Pancreas (tissue), 10 donors: ENCODE results near the gene FASLG. TPM values are rescaled to one million over a fixed set of nuclear protein-coding genes. Genes with fewer than 3 reads are reported as not detected.
A peak's percentile ranks its signal among the peaks of the same experiment; 100 is the strongest.

Source experiments
- ATAC-seq, 4 donors: fragments of 200-7000 bp; cut with Tn5 transposase; one replicate each; pipeline versions ENCODE4 v1.8.0 to v1.9.1; 2020; ENCODE audit warnings: mild to moderate bottlenecking in 4 of 4, moderate library complexity in 4 of 4
- DNase-seq, 6 donors: peaks; one replicate each; pipeline ENCODE4 v3.0.0-alpha.2; 2020
- FAIRE-seq: peaks from 2 replicates; lab custom pipeline; 2012; peaks lifted over from hg19 to GRCh38; lab: Jason Lieb, UNC
- H3K27ac ChIP-seq, 4 donors: fragments of 200-600 bp; sonication (generic); 1 replicate in 3 of 4; 2 replicates in 1 of 4; pipeline versions ENCODE4 v1.5.0 to v1.8.0; 2020
- H3K27me3 ChIP-seq, 4 donors: fragments of 200-600 bp; one replicate each; pipeline ENCODE4 v1.8.0; 2021
- H3K36me3 ChIP-seq, 3 donors: fragments of 200-600 bp; sonication (generic) in 1 of 3; one replicate each; pipeline versions ENCODE4 v1.5.0 to v1.8.0; 2020 to 2021
- H3K4me1 ChIP-seq, 3 donors: fragments of 200-600 bp; one replicate each; pipeline ENCODE4 v1.8.0; 2021
- H3K4me3 ChIP-seq, 4 donors: fragments of 200-600 bp; sonication (generic) in 2 of 4; one replicate each; pipeline versions ENCODE4 v1.5.0 to v1.8.0; 2020 to 2021
- H3K9me3 ChIP-seq, 4 donors: fragments of 200-600 bp; one replicate each; pipeline ENCODE4 v1.8.0; 2021
- CTCF ChIP-seq, 4 donors: fragments of 200-600 bp; sonication (generic) in 3 of 4; IDR thresholded peaks; one replicate each; pipeline versions ENCODE4 v1.5.0 to v1.8.0; 2021; ENCODE audit warnings: antibody characterized with exemption in 4 of 4
- WGBS, 2 donors: extraction: QIAGEN DNeasy Blood & Tissue Kit; methylation state at CpG; one replicate each; pipeline ENCODE4 v1.1.7; 2013; 5-methylcytosine and 5-hydroxymethylcytosine counted together
- intact Hi-C, 3 donors: fragments of 100-400 bp; cut with DNase I; formaldehyde crosslinking; loops; one replicate each; pipeline versions ENCODE4 v1.11.1 to v1.14.2; 2022
- polyA plus RNA-seq, 2 donors: library from polyadenylated mRNA; stranded (reverse); fragments of 200-250 nt; gene quantifications; one replicate each; pipeline ENCODE4 v1.2.3, GENCODE V29; 2013
- total RNA-seq, 6 donors: library from RNA; stranded (reverse); fragmentation: NEBNext Ultra II Directional in 4 of 6; extraction: Animal tissue kit (Norgen Biotek cat#: 25700) in 4 of 6; gene quantifications; one replicate each; pipeline versions ENCODE4 v1.2.1 to v1.2.4, GENCODE V29; 2021 to 2023
- donor health status: healthy with polysubstance abuse.
- donor health status: DM: no; HTN: no; CAD: no; lungs with moderate emphysema.
- donor health status: DM: no; HTN: no; CAD: no.
- donor health status: control.
- donor health status: control.
- donor health status: Bipolar disorder and iron deficiency.
- donor health status: DM: yes; HTN: yes; CAD: no.
- donor health status: DM: no; HTN: no; CAD: no.
- donor health status: DM: no; HTN: no; CAD: no.
- donor health status: DM: yes; HTN: yes; CAD: no.

The FASLG gene
- total and polyA plus RNA-seq, 8 donors, result 0.06 to 0.37 (median 0.16) TPM; not detected in 3

- H3K4me1 ChIP-seq, result no peaks in the 10 kb centered on the region
- H3K27ac ChIP-seq, result no peak overlapping the region
- no peaks in the 10 kb centered on the region for H3K9me3 ChIP-seq
- no peaks in the 10 kb centered on the region for H3K27me3 ChIP-seq
- WGBS, 2 donors, result 70 to 81% methylated on average over 2 of the region's 2 CpGs
- ATAC-seq, result no peak
- intact Hi-C loops, result no loop called here
- no peak for TF ChIP-seq CTCF (IDR thresholded peaks at IDR 0.05)
- H3K36me3 ChIP-seq, result no peaks in the 10 kb centered on the region
- no peak overlapping the region for H3K4me3 ChIP-seq
- no peak for DNase-seq
- no peak for FAIRE-seq
Observed at GRCh38 chr1:172673761-172674160, 14.9 kb downstream of the FASLG start.

GRCh38 chr1:172674831-172675613 is 16.1 kb downstream of the FASLG start:
- intact Hi-C loops, result no loop called here
- H3K4me3 ChIP-seq, result no peak overlapping the region
- no peaks in the 10 kb centered on the region for H3K4me1 ChIP-seq
- H3K27ac ChIP-seq, result no peak overlapping the region
- 59 to 70% methylated on average over 4 of the region's 4 CpGs for WGBS, 2 donors
- ATAC-seq, result peak in 1 of 4 donors; percentile 44
- no peak for TF ChIP-seq CTCF (IDR thresholded peaks at IDR 0.05)
- no peak for FAIRE-seq
- DNase-seq, result no peak
- no peaks in the 10 kb centered on the region for H3K36me3 ChIP-seq
- H3K27me3 ChIP-seq, result no peaks in the 10 kb centered on the region
- no peaks in the 10 kb centered on the region for H3K9me3 ChIP-seq

- 52 to 54% methylated on average over 6 of the region's 6 CpGs for WGBS, 2 donors
- H3K4me1 ChIP-seq, result no peaks in the 10 kb centered on the region
- no peaks in the 10 kb centered on the region for H3K36me3 ChIP-seq
- no peaks in the 10 kb centered on the region for H3K27me3 ChIP-seq
- no peak for DNase-seq
- H3K27ac ChIP-seq, result no peak overlapping the region
- ATAC-seq, result no peak
- H3K4me3 ChIP-seq, result no peak overlapping the region
- TF ChIP-seq CTCF (IDR thresholded peaks at IDR 0.05), result no peak
- intact Hi-C loops, result no loop called here
- no peak for FAIRE-seq
- H3K9me3 ChIP-seq, result no peaks in the 10 kb centered on the region
Observed at GRCh38 chr1:172679000-172679772, 20.3 kb downstream of the FASLG start.

- FAIRE-seq, result no peak
- intact Hi-C loops, result no loop called here
- ATAC-seq, result no peak
- no peak overlapping the region for H3K27ac ChIP-seq
- H3K36me3 ChIP-seq, result no peaks in the 10 kb centered on the region
- no peak overlapping the region for H3K4me3 ChIP-seq
- no peak for TF ChIP-seq CTCF (IDR thresholded peaks at IDR 0.05)
- no peaks in the 10 kb centered on the region for H3K27me3 ChIP-seq
- DNase-seq, result no peak
- H3K4me1 ChIP-seq, result no peaks in the 10 kb centered on the region
- H3K9me3 ChIP-seq, result no peaks in the 10 kb centered on the region
Observed at GRCh38 chr1:172680244-172680643, 21.3 kb downstream of the FASLG start.
